ENCODE data around the gene TNNT1. TPM values are rescaled to one million over a fixed set of nuclear protein-coding genes. Genes with fewer than 3 reads are reported as not detected.

The TNNT1 gene
- total RNA-seq, 1 donor from 2014 or later = 48.9 TPM

DNA sequence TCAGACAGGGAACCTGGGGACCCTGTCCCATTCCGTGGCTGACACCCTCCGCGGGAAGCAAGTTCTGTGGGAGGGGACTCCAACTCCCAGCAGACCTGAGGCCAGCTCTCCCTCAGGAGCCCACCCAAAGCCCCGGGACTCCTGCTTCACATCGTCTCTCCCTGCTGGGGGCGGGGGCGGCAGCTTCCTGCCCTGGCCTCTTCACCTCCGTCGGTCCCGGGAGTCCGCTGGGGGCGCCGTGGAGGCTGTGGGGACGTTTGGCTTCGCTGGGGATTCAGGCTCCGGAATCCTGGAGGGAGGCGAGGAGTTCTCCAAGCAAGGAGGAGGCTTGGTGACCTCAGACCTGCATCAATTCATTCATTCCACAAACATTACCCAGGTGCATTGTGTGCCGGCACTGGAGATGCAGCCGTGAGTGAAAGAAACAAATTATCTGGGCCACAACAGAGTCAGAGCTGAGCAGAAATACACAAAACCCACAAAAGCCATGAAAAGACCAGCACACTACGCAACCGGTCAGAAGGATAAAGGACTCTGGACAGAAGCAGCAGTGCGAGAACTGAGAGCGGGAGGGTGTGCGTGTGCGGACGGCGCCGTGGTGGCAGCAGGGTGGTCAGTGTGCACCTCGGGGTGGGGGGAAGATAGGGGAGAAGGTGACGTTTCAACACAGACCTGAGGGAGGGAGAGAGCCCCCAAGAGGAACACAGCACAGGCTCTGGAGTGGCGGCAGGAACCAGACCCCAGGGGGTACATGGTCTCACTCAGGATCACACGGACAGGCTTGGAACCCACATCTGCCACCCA lies 54.3 kb downstream of the TNNT1 start:
- Mint-ChIP-seq H3K4me3 (no peak overlapping the region), H3K9me3 (no peaks in the 10 kb centered on the region)
- DNase-seq (ENCODE audit: low spot score in 2 of 2, unreplicated experiment in 2 of 2) = no peak

GRCh38 chr19:55092423-55093318 lies 56.3 kb downstream of the TNNT1 start:
- no peak for DNase-seq (ENCODE audit: low spot score in 2 of 2, unreplicated experiment in 2 of 2)
- Mint-ChIP-seq H3K27ac (no peak overlapping the region), H3K4me3 (no peak overlapping the region), H3K9me3 (no peaks in the 10 kb centered on the region), H3K36me3 (peaks cover 5% of the 10 kb centered on the region), H3K4me1 (peaks cover 15% of the 10 kb centered on the region), H3K27me3 (ENCODE audit: low read depth) (peaks cover 2% of the 10 kb centered on the region)
- no peak for TF ChIP-seq CTCF (IDR thresholded peaks at IDR 0.05; ENCODE audit: unreplicated experiment)

More for the DNA sequence above, 54.3 kb downstream of the TNNT1 start:
- peaks cover 7% of the 10 kb centered on the region for H3K36me3 Mint-ChIP-seq
- H3K27me3 Mint-ChIP-seq (ENCODE audit: low read depth) = no peaks in the 10 kb centered on the region
- no peak for TF ChIP-seq CTCF (IDR thresholded peaks at IDR 0.05; ENCODE audit: unreplicated experiment)
- H3K27ac Mint-ChIP-seq = no peak overlapping the region
- H3K4me1 Mint-ChIP-seq = no peaks in the 10 kb centered on the region

GRCh38 chr19:55091955-55092354 lies 57.1 kb downstream of the TNNT1 start:
- H3K27me3 Mint-ChIP-seq (ENCODE audit: low read depth) = peaks cover 2% of the 10 kb centered on the region
- H3K36me3 Mint-ChIP-seq = peaks cover 5% of the 10 kb centered on the region
- H3K4me1 Mint-ChIP-seq = peaks cover 20% of the 10 kb centered on the region
- no peak for TF ChIP-seq CTCF (IDR thresholded peaks at IDR 0.05; ENCODE audit: unreplicated experiment)
- H3K4me3 Mint-ChIP-seq = no peak overlapping the region
- no peaks in the 10 kb centered on the region for H3K9me3 Mint-ChIP-seq
- no peak for DNase-seq (ENCODE audit: low spot score in 2 of 2, unreplicated experiment in 2 of 2)
- H3K27ac Mint-ChIP-seq = no peak overlapping the region

- H3K4me3 Mint-ChIP-seq = no peak overlapping the region
- H3K27me3 Mint-ChIP-seq (ENCODE audit: low read depth) = peaks cover 4% of the 10 kb centered on the region
- peaks cover 5% of the 10 kb centered on the region for H3K36me3 Mint-ChIP-seq
- no peak for DNase-seq (ENCODE audit: low spot score in 2 of 2, unreplicated experiment in 2 of 2)
- no peak for TF ChIP-seq CTCF (IDR thresholded peaks at IDR 0.05; ENCODE audit: unreplicated experiment)
- H3K9me3 Mint-ChIP-seq = no peaks in the 10 kb centered on the region
- H3K4me1 Mint-ChIP-seq = peaks cover 22% of the 10 kb centered on the region
- H3K27ac Mint-ChIP-seq = no peak overlapping the region
Observed at GRCh38 chr19:55091126-55091910, 57.7 kb downstream of the TNNT1 start.

DNA sequence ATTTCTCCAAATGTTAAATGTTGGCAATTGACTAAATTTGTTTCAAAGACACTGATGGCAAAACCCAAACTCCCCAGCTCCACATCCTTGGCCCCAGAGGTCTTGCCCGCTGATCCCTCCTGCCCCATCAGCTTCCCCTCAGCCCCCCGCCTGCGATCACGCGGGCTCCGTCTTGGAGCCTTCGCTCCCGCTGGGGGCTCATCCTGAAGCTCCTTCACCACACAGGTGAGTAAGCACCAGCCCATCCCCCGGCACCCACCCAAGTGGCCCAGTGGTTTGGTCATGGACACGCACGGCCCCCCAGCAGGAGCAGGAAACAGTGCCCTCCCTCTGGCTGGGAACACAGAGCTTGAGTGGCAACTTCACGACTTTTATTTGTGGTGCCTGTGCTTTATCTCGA lies 58.4 kb downstream of the TNNT1 start:
- peaks cover 5% of the 10 kb centered on the region for H3K36me3 Mint-ChIP-seq
- no peaks in the 10 kb centered on the region for H3K9me3 Mint-ChIP-seq
- TF ChIP-seq CTCF (IDR thresholded peaks at IDR 0.05; ENCODE audit: unreplicated experiment) = no peak
- no peak for DNase-seq (ENCODE audit: low spot score in 2 of 2, unreplicated experiment in 2 of 2)
- no peak overlapping the region for H3K27ac Mint-ChIP-seq
- peaks cover 10% of the 10 kb centered on the region for H3K27me3 Mint-ChIP-seq (ENCODE audit: low read depth)
- no peak overlapping the region for H3K4me3 Mint-ChIP-seq
- peaks cover 28% of the 10 kb centered on the region for H3K4me1 Mint-ChIP-seq

All from mesothelial cell of epicardium (in vitro differentiated cells).